Measurements from ENCODE around the gene RTTN.

Gene RTTN

GRCh38 chr18:70132999-70133398, 72.5 kb downstream of the RTTN start:
- TF ChIP-seq CTCF (IDR thresholded peaks at IDR 0.05; ENCODE audit: extremely low read depth, missing control alignments): no peak
- DNase-seq (ENCODE audit: low spot score): no peak

- no peak for TF ChIP-seq CTCF (IDR thresholded peaks at IDR 0.05; ENCODE audit: extremely low read depth, missing control alignments)
Observed at GRCh38 chr18:70128271-70128670, 77.2 kb downstream of the RTTN start.

GRCh38 chr18:70127359-70127758, 78.1 kb downstream of the RTTN start:
- DNase-seq (ENCODE audit: low spot score): no peak
- TF ChIP-seq CTCF (IDR thresholded peaks at IDR 0.05; ENCODE audit: extremely low read depth, missing control alignments): no peak

More at GRCh38 chr18:70128271-70128670, 77.2 kb downstream of the RTTN start:
- DNase-seq (ENCODE audit: low spot score): no peak

GRCh38 chr18:70126832-70127231, 78.7 kb downstream of the RTTN start:
- no peak for TF ChIP-seq CTCF (IDR thresholded peaks at IDR 0.05; ENCODE audit: extremely low read depth, missing control alignments)
- DNase-seq (ENCODE audit: low spot score): no peak

GRCh38 chr18:70124139-70124538, 81.3 kb downstream of the RTTN start:
- no peak for TF ChIP-seq CTCF (IDR thresholded peaks at IDR 0.05; ENCODE audit: extremely low read depth, missing control alignments)
- no peak for DNase-seq (ENCODE audit: low spot score)

GRCh38 chr18:70121842-70122241, 83.6 kb downstream of the RTTN start:
- DNase-seq (ENCODE audit: low spot score): no peak

GRCh38 chr18:70116949-70117348, 88.5 kb downstream of the RTTN start:
- DNase-seq (ENCODE audit: low spot score): no peak
- no peak for TF ChIP-seq CTCF (IDR thresholded peaks at IDR 0.05; ENCODE audit: extremely low read depth, missing control alignments)

More at GRCh38 chr18:70121842-70122241, 83.6 kb downstream of the RTTN start:
- no peak for TF ChIP-seq CTCF (IDR thresholded peaks at IDR 0.05; ENCODE audit: extremely low read depth, missing control alignments)

Measured in GM20000 (cell line).